HG03280 (cell line): ENCODE measurements around the gene AQP12B.
"Not testable (repeated sequence)": the region's sequence is repeated elsewhere in the genome, so short reads cannot be mapped to it uniquely, and the experiment has no call there.

Source experiments
- ATAC-seq: cut with Tn5 transposase; IDR thresholded peaks from one replicate; pipeline ENCODE4 v1.9.1; 2021; ENCODE audit warnings: mild to moderate bottlenecking, moderate library complexity; ENCODE audit not compliant: unreplicated experiment

AQP12B gene

GRCh38 chr2:240701736-240702639 is 19.3 kb upstream of the AQP12B start:
- ATAC-seq = no peak

GRCh38 chr2:240701091-240701735 is 18.5 kb upstream of the AQP12B start:
- no peak for ATAC-seq

GRCh38 chr2:240700616-240701015 is 17.9 kb upstream of the AQP12B start:
- not testable (repeated sequence) for ATAC-seq

GRCh38 chr2:240699835-240700234 is 17.1 kb upstream of the AQP12B start:
- not testable (repeated sequence) for ATAC-seq

GRCh38 chr2:240698852-240699561 is 16.3 kb upstream of the AQP12B start:
- not testable (repeated sequence) for ATAC-seq

- ATAC-seq = not testable (repeated sequence)
These were observed 13.8 kb upstream of the AQP12B start for GRCh38 chr2:240696469-240696868.

- ATAC-seq = not testable (repeated sequence)
These were observed 12.9 kb upstream of the AQP12B start for GRCh38 chr2:240695593-240695992.

GRCh38 chr2:240694304-240694703 is 11.6 kb upstream of the AQP12B start:
- not testable (repeated sequence) for ATAC-seq

GRCh38 chr2:240692583-240693561 is 10.2 kb upstream of the AQP12B start:
- not testable (repeated sequence) for ATAC-seq

GRCh38 chr2:240691631-240692420 is 9.1 kb upstream of the AQP12B start, which contains the start of gene AQP12A:
TSS of gene AQP12A (plus strand) at chr2:240691866. CDS start at chr2:240691914, 48 bp downstream.
- not testable (repeated sequence) for ATAC-seq

GRCh38 chr2:240691075-240691427 is 8.4 kb upstream of the AQP12B start:
- not testable (repeated sequence) for ATAC-seq

GRCh38 chr2:240690421-240691074 is 7.9 kb upstream of the AQP12B start:
- ATAC-seq = not testable (repeated sequence)

- ATAC-seq = no peak
These were observed 7.3 kb upstream of the AQP12B start for GRCh38 chr2:240689975-240690374.

GRCh38 chr2:240688553-240688919 is 5.9 kb upstream of the AQP12B start:
- ATAC-seq = no peak

GRCh38 chr2:240687741-240688552 is 5.3 kb upstream of the AQP12B start:
- ATAC-seq = no peak

GRCh38 chr2:240687045-240687740 is 4.5 kb upstream of the AQP12B start:
- no peak for ATAC-seq

- no peak for ATAC-seq
These were observed 3.8 kb upstream of the AQP12B start for GRCh38 chr2:240686460-240686859.
